ENCODE data around the gene SMPX.

SMPX gene

GRCh38 chrX:21798677-21799219 lies 40.8 kb upstream of the SMPX start:
- TF ChIP-seq TAF1 (IDR thresholded peaks at IDR 0.05; ENCODE audit: borderline replicate concordance, insufficient read depth, low read length) = no peak
- TF ChIP-seq POLR2AphosphoS5 (IDR thresholded peaks at IDR 0.05; ENCODE audit: low read depth, low read length) = no peak

GRCh38 chrX:21781976-21782375 lies 24.1 kb upstream of the SMPX start:
- no peak for TF ChIP-seq SIN3A (IDR thresholded peaks at IDR 0.05; ENCODE audit: borderline replicate concordance, insufficient read depth, low read length)
- no peak for TF ChIP-seq REST (IDR thresholded peaks at IDR 0.05; ENCODE audit: insufficient read depth in 1 of 2, low read depth in 2 of 2, low read length in 2 of 2)
- TF ChIP-seq POLR2AphosphoS5 (IDR thresholded peaks at IDR 0.05; ENCODE audit: low read depth, low read length) = no peak
- no peak for TF ChIP-seq FOXP2 (optimal IDR thresholded peaks at IDR 0.05; ENCODE audit: borderline replicate concordance, extremely low read depth, extremely low read length, insufficient read depth)
- TF ChIP-seq TAF1 (IDR thresholded peaks at IDR 0.05; ENCODE audit: borderline replicate concordance, insufficient read depth, low read length) = no peak

DNA sequence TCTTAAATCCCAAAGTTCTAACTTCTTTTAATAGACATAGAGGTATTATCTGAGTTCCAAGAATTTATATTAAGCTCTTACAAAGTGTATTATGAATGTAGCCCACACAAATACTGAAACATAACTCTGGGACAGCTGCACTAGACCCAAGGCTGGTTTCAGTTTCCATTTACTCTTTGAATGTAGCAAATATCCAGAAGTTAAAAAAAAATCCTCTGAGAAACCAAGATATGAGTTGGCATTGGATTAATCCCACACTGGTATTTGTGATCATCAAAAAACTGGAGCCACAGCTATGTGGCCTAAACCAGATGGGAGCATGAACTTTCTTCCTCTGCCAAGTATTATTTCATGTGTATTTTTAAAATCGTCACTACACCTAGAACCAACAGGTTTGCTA lies 23.6 kb upstream of the SMPX start:
- TF ChIP-seq REST (IDR thresholded peaks at IDR 0.05; ENCODE audit: insufficient read depth in 1 of 2, low read depth in 2 of 2, low read length in 2 of 2) (no peak), TAF1 (IDR thresholded peaks at IDR 0.05; ENCODE audit: borderline replicate concordance, insufficient read depth, low read length) (no peak), FOXP2 (optimal IDR thresholded peaks at IDR 0.05; ENCODE audit: borderline replicate concordance, extremely low read depth, extremely low read length, insufficient read depth) (no peak), SIN3A (IDR thresholded peaks at IDR 0.05; ENCODE audit: borderline replicate concordance, insufficient read depth, low read length) (no peak), POLR2AphosphoS5 (IDR thresholded peaks at IDR 0.05; ENCODE audit: low read depth, low read length) (no peak)

GRCh38 chrX:21779095-21779494 lies 21.2 kb upstream of the SMPX start:
- TF ChIP-seq POLR2AphosphoS5 (IDR thresholded peaks at IDR 0.05; ENCODE audit: low read depth, low read length) (no peak), SIN3A (IDR thresholded peaks at IDR 0.05; ENCODE audit: borderline replicate concordance, insufficient read depth, low read length) (no peak), FOXP2 (optimal IDR thresholded peaks at IDR 0.05; ENCODE audit: borderline replicate concordance, extremely low read depth, extremely low read length, insufficient read depth) (no peak), TAF1 (IDR thresholded peaks at IDR 0.05; ENCODE audit: borderline replicate concordance, insufficient read depth, low read length) (no peak), REST (IDR thresholded peaks at IDR 0.05; ENCODE audit: insufficient read depth in 1 of 2, low read depth in 2 of 2, low read length in 2 of 2) (no peak)

DNA sequence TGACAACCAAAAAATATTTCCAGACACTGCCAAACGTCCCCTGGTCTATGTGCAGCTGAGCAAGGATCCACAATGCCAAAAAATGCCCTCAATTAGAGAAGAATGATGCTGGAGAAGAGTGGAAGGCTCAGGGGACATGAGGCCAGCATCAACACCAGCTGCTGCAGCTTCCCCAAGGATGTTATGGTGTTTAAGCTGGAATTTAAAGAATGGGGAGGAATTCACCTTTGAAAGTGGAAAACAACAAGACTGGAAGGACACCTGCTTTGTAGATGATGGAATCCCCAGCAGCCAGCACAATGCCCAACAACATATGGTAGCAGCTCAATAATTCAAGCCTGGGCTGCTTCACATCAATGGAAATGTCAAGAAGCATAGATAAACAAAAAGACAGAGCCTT lies 20.3 kb upstream of the SMPX start:
- TF ChIP-seq SIN3A (IDR thresholded peaks at IDR 0.05; ENCODE audit: borderline replicate concordance, insufficient read depth, low read length) (no peak), TAF1 (IDR thresholded peaks at IDR 0.05; ENCODE audit: borderline replicate concordance, insufficient read depth, low read length) (no peak), REST (IDR thresholded peaks at IDR 0.05; ENCODE audit: insufficient read depth in 1 of 2, low read depth in 2 of 2, low read length in 2 of 2) (no peak), FOXP2 (optimal IDR thresholded peaks at IDR 0.05; ENCODE audit: borderline replicate concordance, extremely low read depth, extremely low read length, insufficient read depth) (no peak), POLR2AphosphoS5 (IDR thresholded peaks at IDR 0.05; ENCODE audit: low read depth, low read length) (no peak)

Measured in PFSK-1 (cell line).